Prostate gland (tissue), 2 donors: ENCODE measurements around the gene EFCAB9. TPM values are rescaled to one million over a fixed set of nuclear protein-coding genes. Genes with fewer than 3 reads are reported as not detected.
"Not testable (repeated sequence)": the region's sequence is repeated elsewhere in the genome, so short reads cannot be mapped to it uniquely, and the experiment has no call there.

ENCODE experiments used
- DNase-seq: peaks from one replicate; pipeline ENCODE4 v3.0.0-alpha.2; 2019; ENCODE audit warnings: low spot score
- H3K27ac ChIP-seq, 2 donors: fragments of 200-600 bp; sonication (generic); 2 replicates each; pipeline ENCODE4 v1.5.1; 2017 to 2019
- H3K27me3 ChIP-seq: fragments of 200-600 bp; sonication (generic); replicated peaks from 2 replicates; pipeline ENCODE4 v1.5.1; 2019; ENCODE audit not compliant: insufficient read depth
- H3K36me3 ChIP-seq, 2 donors: fragments of 200-600 bp; sonication (generic); 1 replicate in 1 of 2; 2 replicates in 1 of 2; pipeline versions ENCODE4 v1.5.1 to v1.8.1; 2017 to 2019
- H3K4me1 ChIP-seq: fragments of 200-600 bp; sonication (generic); replicated peaks from 2 replicates; pipeline ENCODE4 v1.5.1; 2019
- H3K4me3 ChIP-seq, 2 donors: fragments of 200-600 bp; sonication (generic); 2 replicates each; pipeline ENCODE4 v1.5.1; 2017 to 2019
- H3K9me3 ChIP-seq: fragments of 200-600 bp; sonication (generic); 2 replicates; pipeline ENCODE4 v1.5.1; 2017
- POLR2A ChIP-seq: fragments of 450-650 bp; IDR thresholded peaks from one replicate; pipeline ENCODE4 v1.6.1; 2016; ENCODE audit warnings: antibody characterized with exemption, mild to moderate bottlenecking
- POLR2AphosphoS5 ChIP-seq: sonication (generic); formaldehyde crosslinking; IDR thresholded peaks from one replicate; pipeline ENCODE4 v1.6.1; 2017; ENCODE audit warnings: antibody characterized with exemption
- WGBS: methylation state at CpG from one replicate; pipeline ENCODE4 v1.1.5; 2018; 5-methylcytosine and 5-hydroxymethylcytosine counted together
- intact Hi-C: fragments of 100-400 bp; cut with DNase I; formaldehyde crosslinking; loops from one replicate; pipeline ENCODE4 v1.14.2; 2022
- total RNA-seq, 2 donors: library from RNA; depleted of rRNA; stranded (reverse); fragments of >200 nt; gene quantifications; one replicate each; pipeline ENCODE4 v1.1.0, GENCODE V29; 2016
- TF ChIP-seq, protein P1 (sequence below), 4 experiments: fragments of 200-600 bp in 2 of 4; fragments of 450-650 bp in 2 of 4; sonication (generic) in 2 of 4; IDR thresholded peaks; 1 replicate in 3 of 4; 2 replicates in 1 of 4; pipeline ENCODE4 v1.5.1; 2016 to 2019; ENCODE audit warnings: antibody characterized with exemption in 4 of 4, mild to moderate bottlenecking in 2 of 4, moderate library complexity in 2 of 4

The EFCAB9 gene
- total RNA-seq, 2 donors from 2014 or later: not detected

GRCh38 chr5:172194985-172195774 is 1.2 kb downstream of the EFCAB9 start:
- DNase-seq: no peak
- 66% methylated on average over 6 of the region's 6 CpGs for WGBS
- no peak overlapping the region for H3K4me3 ChIP-seq
- H3K9me3 ChIP-seq: no peaks in the 10 kb centered on the region
- H3K27ac ChIP-seq: no peak overlapping the region
- H3K27me3 ChIP-seq: no peaks in the 10 kb centered on the region
- intact Hi-C loops: no loop called here
- no peaks in the 10 kb centered on the region for H3K36me3 ChIP-seq
- H3K4me1 ChIP-seq: no peaks in the 10 kb centered on the region
- TF ChIP-seq POLR2A (no peak), POLR2AphosphoS5 (no peak)
- TF ChIP-seq, protein P1, sequence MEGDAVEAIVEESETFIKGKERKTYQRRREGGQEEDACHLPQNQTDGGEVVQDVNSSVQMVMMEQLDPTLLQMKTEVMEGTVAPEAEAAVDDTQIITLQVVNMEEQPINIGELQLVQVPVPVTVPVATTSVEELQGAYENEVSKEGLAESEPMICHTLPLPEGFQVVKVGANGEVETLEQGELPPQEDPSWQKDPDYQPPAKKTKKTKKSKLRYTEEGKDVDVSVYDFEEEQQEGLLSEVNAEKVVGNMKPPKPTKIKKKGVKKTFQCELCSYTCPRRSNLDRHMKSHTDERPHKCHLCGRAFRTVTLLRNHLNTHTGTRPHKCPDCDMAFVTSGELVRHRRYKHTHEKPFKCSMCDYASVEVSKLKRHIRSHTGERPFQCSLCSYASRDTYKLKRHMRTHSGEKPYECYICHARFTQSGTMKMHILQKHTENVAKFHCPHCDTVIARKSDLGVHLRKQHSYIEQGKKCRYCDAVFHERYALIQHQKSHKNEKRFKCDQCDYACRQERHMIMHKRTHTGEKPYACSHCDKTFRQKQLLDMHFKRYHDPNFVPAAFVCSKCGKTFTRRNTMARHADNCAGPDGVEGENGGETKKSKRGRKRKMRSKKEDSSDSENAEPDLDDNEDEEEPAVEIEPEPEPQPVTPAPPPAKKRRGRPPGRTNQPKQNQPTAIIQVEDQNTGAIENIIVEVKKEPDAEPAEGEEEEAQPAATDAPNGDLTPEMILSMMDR (IDR thresholded peaks at IDR 0.05): no peak

DNA sequence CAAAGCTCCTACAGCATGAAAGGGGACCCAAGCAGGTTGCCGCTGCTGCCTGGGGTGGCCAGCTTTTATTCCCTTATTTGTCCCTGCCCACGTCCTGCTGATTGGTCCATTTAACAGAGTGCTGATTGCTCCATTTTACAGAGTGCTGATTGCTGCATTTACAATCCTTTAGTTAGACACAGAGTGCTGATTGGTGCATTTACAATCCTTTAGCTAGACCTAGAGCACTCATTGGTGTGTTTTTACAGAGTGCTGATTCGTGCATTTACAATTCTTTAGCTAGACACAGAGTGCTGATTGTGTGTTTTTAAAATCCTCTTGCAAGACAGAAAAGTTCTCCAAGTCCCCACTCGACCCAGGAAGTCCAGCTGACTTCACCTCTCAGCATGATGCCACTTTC is 3.8 kb downstream of the EFCAB9 start:
- H3K36me3 ChIP-seq, H3K4me1 ChIP-seq, DNase-seq, H3K27ac ChIP-seq, H3K4me3 ChIP-seq, H3K27me3 ChIP-seq, H3K9me3 ChIP-seq, intact Hi-C loops: not testable (repeated sequence)
- 72% methylated on average over 4 of the region's 4 CpGs for WGBS

- intact Hi-C loops: no loop called here
- DNase-seq: no peak
- Histone ChIP-seq H3K4me1 (no peaks in the 10 kb centered on the region), H3K27ac (no peak overlapping the region), H3K4me3 (no peak overlapping the region), H3K36me3 (no peaks in the 10 kb centered on the region), H3K9me3 (no peaks in the 10 kb centered on the region), H3K27me3 (no peaks in the 10 kb centered on the region)
- 80% methylated on average over 10 of the region's 10 CpGs for WGBS
- TF ChIP-seq POLR2AphosphoS5 (no peak), POLR2A (no peak)
- TF ChIP-seq, protein P1 (IDR thresholded peaks at IDR 0.05): no peak
Measured at GRCh38 chr5:172199446-172199845, 5.5 kb downstream of the EFCAB9 start.

GRCh38 chr5:172200476-172200875 is 6.5 kb downstream of the EFCAB9 start:
- Histone ChIP-seq H3K4me1 (no peaks in the 10 kb centered on the region), H3K27me3 (no peaks in the 10 kb centered on the region), H3K9me3 (no peaks in the 10 kb centered on the region), H3K4me3 (no peak overlapping the region), H3K36me3 (no peaks in the 10 kb centered on the region), H3K27ac (no peak overlapping the region)
- 88% methylated on average over 6 of the region's 6 CpGs for WGBS
- intact Hi-C loops: no loop called here
- TF ChIP-seq, protein P1 (IDR thresholded peaks at IDR 0.05): no peak
- no peak for TF ChIP-seq POLR2A
- no peak for TF ChIP-seq POLR2AphosphoS5
- no peak for DNase-seq

DNA sequence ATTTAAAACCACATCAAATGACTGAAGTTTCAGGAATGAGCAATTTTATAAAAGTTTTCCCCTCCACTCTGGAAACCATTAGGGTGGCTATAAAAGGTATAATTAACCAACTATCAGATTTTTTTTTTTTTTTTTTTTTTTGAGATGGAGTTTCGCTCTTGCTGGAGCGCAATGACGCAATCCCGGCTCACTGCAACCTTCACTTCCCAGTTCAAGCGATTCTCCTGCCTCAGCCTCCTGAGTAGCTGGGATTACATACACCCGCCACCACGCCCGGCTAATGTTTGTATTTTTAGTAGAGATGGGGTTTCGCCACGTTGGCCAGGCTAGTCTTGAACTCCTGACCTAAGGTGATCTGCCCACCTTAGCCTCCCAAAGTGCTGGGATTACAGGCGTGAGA is 12.0 kb downstream of the EFCAB9 start:
- DNase-seq, H3K27ac ChIP-seq, H3K27me3 ChIP-seq, intact Hi-C loops, H3K36me3 ChIP-seq, H3K9me3 ChIP-seq, H3K4me1 ChIP-seq, H3K4me3 ChIP-seq: not testable (repeated sequence)
- WGBS: 90% methylated on average over 11 of the region's 11 CpGs

DNA sequence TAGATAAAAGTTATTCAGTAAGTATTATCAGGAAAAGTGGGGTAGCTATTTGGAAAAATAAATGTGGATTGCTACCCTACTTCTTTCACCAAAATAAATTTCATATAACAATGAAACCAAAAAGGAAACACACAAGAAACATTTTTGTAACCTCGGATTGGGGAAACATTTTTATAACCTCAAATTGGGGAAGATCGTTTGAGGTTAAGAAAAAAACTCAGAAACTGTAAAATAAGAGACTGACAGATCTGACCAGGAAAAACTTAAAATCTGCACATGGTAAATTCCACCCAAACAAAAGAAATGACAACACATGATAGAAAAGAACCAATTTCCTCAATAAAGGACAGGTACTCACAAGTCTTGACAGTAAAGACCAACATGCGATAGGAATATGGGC is 13.5 kb downstream of the EFCAB9 start:
- DNase-seq: no peak
- no peaks in the 10 kb centered on the region for H3K36me3 ChIP-seq
- H3K4me1 ChIP-seq: no peaks in the 10 kb centered on the region
- no peaks in the 10 kb centered on the region for H3K27me3 ChIP-seq
- intact Hi-C loops: no loop called here
- H3K27ac ChIP-seq: no peak overlapping the region
- no peaks in the 10 kb centered on the region for H3K9me3 ChIP-seq
- TF ChIP-seq POLR2AphosphoS5 (no peak), POLR2A (no peak)
- TF ChIP-seq, protein P1 (IDR thresholded peaks at IDR 0.05): no peak
- H3K4me3 ChIP-seq: no peak overlapping the region
- 26% methylated on average over 3 of the region's 3 CpGs for WGBS
